HG03066 (cell line): ENCODE data around the gene SPRED3.
"Not testable (repeated sequence)": the region's sequence is repeated elsewhere in the genome, so short reads cannot be mapped to it uniquely, and the experiment has no call there.

Source experiments
- ATAC-seq: cut with Tn5 transposase; IDR thresholded peaks from one replicate; pipeline ENCODE4 v1.9.1; 2021; ENCODE audit warnings: low read depth; ENCODE audit not compliant: unreplicated experiment

Gene SPRED3

GRCh38 chr19:38388349-38389100, at the start of gene SPRED3:
SPRED3 (plus strand) TSS chr19:38388697; CDS start chr19:38390303, 1,606 bp downstream.
- ATAC-seq, result no peak

- not testable (repeated sequence) for ATAC-seq
These were observed 49.5 kb upstream of the SPRED3 start for GRCh38 chr19:38339011-38339410.

- no peak for ATAC-seq
These were observed 47.6 kb upstream of the SPRED3 start for GRCh38 chr19:38340927-38341326.

- no peak for ATAC-seq
These were observed 41.7 kb upstream of the SPRED3 start for GRCh38 chr19:38346837-38347236.

GRCh38 chr19:38350883-38351282, 37.6 kb upstream of the SPRED3 start:
- no peak for ATAC-seq

- ATAC-seq, result no peak
These were observed 36.6 kb upstream of the SPRED3 start for GRCh38 chr19:38351865-38352395.

- ATAC-seq, result no peak
These were observed 35.9 kb upstream of the SPRED3 start for GRCh38 chr19:38352611-38353010.

GRCh38 chr19:38355728-38356725, 32.5 kb upstream of the SPRED3 start:
- ATAC-seq, result no peak

GRCh38 chr19:38358071-38358470, 30.4 kb upstream of the SPRED3 start:
- no peak for ATAC-seq

- no peak for ATAC-seq
These were observed 29.1 kb upstream of the SPRED3 start for GRCh38 chr19:38359242-38360021.

- ATAC-seq, result no peak
These were observed 28.1 kb upstream of the SPRED3 start for GRCh38 chr19:38360351-38360750.

- ATAC-seq, result no peak
These were observed 27.5 kb upstream of the SPRED3 start for GRCh38 chr19:38360839-38361631.

GRCh38 chr19:38361633-38362075, 26.8 kb upstream of the SPRED3 start:
- ATAC-seq, result no peak

- no peak for ATAC-seq
These were observed 26.2 kb upstream of the SPRED3 start for GRCh38 chr19:38362076-38362945.

GRCh38 chr19:38362946-38363688, 25.4 kb upstream of the SPRED3 start:
- not testable (repeated sequence) for ATAC-seq

- no peak for ATAC-seq
These were observed 21.5 kb upstream of the SPRED3 start for GRCh38 chr19:38367041-38367440.

GRCh38 chr19:38369584-38369983, 18.9 kb upstream of the SPRED3 start:
- no peak for ATAC-seq

- no peak for ATAC-seq
These were observed 18.2 kb upstream of the SPRED3 start for GRCh38 chr19:38370299-38370698.
